HG03064 (cell line): Measurements from ENCODE around the gene LBX2.

ENCODE experiments used
- ATAC-seq: cut with Tn5 transposase; IDR thresholded peaks from one replicate; pipeline ENCODE4 v1.9.1; 2021; ENCODE audit warnings: low read depth; ENCODE audit not compliant: unreplicated experiment

LBX2 gene

DNA sequence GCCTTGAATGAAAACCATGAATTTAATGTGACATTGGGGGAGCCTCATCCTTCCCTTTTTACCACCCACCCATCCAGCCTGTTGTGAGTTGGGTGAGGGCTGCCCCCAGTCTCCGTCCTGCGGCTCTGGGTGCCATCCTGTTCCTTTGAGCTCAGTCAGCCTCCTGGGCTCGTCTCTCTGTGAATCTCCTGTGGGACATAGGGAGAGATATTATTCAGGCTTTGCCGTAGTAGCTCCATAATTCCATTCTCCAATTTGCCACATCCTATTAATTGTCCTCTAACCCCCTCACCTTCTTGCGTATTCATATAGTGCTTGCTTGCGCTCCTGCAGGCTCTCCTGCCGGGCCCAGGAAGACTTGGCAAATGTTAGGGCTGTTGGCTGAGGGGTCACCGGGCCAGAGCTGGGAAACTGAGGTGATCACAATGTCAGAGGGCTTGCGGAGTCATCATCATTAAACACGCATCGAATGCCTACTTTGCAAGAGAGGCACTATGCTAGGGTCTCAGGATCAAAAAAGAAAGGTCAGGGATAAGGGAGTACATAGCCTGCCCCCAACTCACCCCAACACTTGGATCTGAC, 27.3 kb upstream of the LBX2 start:
- no peak for ATAC-seq

DNA sequence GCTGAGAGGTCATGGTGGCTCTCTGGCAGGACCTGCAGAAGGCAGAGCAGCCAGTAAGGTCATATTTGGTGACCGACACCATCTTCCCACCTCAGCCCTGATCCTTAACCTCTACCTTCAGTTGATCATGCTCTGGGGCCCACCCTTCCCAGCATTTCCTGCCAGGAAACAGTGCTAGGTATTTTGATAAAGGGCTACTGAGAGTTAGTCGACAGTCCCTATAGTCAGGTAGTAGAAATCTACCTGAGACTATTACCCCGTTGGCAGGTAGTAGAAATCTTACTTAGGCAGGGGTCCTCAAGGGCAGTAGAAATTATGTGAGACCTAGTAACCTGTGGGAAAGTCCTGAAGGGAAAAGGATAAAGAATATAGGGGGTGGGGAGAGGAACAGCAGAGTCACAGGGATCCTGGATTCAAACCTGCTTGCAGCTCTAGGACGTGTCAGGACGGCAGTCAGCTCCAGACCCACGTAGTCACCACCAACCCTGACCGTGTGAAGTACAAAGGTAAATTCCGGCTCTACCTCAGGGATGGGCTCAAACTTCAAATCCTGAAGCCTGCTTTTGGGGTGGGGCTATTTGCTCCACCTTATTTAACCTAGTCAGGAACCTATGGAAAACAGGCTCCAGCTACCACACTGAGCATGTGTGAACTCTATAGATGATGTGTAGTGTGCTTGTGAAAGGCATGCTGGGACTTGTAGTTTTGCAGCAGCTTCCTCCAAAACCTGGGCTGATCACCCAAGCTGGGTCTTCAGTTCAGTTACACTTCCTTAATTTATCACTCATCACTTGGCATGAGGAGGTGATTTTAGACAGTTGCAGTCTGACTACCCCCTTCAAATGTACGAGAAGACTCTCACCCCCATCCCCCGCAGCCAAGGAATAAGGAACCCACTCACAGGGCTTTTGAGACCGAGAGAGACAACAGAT, 26.6 kb upstream of the LBX2 start, which contains the start of gene DQX1:
Gene DQX1, minus strand, starts transcription at position 515 of the 932 bp plus-strand sequence. Its CDS starts 502 bp downstream, at position 13.
- no peak for ATAC-seq

DNA sequence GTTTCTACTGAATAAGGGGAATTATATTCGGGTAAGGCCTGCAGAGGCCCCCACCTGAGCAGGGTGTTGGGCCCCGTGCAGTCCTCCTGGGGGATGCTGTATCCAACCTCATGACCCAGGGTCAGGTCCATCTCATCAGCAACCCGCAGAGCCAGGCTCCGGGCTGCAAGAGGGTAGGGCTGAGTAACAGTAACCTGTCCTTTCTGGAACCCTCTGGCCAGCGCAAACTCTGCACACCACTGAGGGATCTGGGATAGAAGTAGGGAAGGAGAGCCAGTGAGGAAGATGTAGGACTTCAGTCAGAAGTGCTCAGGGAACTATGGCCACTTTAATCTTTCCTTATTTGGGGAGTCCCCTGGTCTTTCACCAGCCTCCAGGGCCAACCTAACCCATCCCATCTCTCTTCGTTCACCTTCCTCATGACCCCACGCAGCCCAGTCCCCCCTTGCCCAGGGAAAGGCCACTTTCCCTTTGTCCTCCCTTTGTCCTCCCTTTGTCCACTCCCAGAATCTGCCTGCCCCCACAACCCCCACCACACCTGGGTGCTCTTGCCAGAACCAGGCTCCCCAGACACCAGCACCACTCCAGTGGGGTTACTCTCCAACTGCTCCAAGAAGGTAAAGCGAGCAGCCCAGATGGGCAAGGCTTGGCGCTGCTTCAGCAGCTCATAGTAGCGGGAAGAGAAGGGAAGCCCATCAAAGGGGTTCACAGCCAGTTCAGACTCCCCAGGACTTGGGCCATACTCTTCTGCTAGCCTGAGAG, 25.7 kb upstream of the LBX2 start:
- ATAC-seq, result no peak

DNA sequence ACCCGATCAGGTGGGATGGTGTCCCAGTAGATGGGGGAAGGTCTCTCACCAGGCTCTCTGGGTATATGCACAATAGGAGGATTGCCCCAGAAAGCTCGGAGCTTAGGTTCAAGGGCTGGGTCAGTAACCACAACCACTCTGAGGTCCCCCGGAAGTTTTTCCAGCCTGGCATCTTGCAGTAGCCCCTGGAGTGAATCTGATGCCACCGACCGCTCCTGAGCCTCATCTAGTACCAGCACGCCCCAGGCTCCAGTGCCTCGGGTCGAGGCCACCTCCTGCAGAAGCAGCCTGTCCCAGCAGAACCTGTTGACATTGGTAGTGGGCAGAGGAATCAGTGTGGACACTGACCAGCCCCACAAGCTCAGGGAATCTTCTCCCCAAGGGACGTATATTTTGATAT, 24.6 kb upstream of the LBX2 start:
- no peak for ATAC-seq

DNA sequence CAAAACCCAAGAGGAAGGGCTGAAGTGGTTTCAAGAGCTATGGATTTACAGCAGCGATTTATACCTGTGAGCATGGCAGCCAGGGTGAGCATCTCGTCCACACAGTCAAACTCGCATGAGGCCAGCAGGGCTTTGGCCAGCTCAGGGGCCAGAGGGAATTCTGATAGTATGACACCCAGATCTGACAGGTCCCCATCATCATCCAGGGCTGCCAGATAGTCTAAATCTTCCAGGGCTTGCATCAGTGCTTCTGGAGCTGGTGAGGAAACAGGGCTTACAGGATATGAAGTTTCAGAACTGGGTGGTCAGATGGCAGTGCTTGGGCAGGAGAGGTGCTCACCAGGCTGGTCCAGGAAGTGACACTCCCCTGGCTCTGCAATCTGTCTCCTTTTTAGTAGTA, 23.1 kb upstream of the LBX2 start:
- no peak for ATAC-seq

DNA sequence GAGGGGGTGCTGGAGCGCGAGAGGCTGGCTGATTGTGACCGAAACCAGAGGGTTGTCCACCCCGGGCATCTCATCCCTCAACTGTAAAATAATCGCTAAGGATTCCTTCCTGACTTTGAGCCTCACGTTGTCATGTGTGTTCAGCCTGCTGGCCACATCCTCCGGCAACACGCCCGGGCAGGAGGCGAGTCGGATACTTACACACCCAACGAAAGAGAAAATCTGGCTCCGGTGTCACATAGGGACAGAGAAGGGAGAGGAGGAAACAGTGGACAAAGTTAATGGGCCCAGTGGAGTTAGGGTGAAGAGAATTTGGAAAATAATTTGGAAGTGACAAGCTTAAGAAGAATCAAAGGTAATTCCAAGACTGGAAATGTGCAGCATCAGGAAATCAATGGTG, 17.2 kb upstream of the LBX2 start:
- ATAC-seq, result no peak

DNA sequence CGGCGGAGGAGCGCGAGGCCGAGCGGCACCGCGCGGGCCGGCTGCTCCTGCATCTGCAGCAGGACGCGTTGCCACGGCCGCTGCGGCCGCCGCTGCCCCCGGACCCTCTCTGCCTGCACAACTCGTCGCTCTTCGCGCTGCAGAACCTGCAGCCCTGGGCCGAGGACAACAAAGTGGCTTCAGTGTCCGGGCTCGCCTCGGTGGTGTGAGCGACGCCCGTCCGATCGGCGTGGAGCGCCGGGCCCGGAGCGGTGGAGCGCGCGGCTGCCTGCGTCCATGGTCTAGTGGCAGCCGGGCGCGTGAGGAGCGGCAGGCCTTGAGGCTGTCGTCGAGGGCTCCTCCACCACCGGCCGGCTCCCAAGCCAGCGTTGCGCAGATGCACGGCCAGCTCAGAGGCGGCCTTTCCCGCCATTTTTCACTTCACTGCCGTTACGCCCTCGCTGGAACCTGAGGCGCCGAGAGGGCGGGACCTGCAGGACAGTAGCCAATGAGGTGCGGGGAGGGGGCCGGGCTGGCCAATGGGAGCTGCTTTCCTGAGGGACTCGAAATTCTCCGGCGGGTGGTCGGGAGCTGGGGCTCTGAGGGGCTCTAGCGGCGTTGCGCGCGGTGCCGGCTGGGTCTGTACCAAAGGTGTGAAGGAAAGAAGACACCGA, 16.7 kb upstream of the LBX2 start:
- ATAC-seq, result no peak

DNA sequence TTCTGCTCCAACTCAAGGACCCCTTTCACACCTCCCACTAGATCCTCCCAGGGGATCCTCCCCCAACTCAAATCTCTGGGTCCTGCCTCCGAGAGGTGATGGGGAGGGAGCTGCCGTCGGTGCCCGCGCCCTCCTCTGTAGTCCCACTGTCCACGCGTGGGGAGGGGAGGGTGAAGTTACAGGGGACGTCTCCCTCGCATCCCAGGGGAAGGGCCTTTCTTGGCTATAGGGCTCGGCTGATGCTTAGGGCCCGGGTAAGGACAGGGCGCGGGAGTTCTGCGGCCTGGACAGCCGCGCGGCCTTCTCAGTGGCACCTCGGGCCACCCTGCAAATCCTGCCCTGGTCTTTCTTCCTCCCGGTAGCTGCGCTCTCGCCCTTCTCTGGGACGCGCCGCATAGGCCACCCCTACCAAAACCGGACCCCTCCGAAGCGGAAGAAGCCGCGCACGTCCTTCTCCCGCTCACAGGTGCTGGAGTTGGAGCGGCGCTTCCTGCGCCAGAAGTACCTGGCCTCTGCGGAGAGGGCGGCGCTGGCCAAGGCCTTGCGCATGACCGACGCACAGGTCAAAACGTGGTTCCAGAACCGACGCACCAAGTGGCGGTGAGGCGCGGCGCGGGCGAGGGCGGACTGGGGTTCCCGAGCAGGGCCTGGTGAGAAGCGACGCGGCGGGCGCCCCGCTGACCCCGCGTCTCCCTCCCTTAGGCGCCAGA, 16.0 kb upstream of the LBX2 start:
- no peak for ATAC-seq

DNA sequence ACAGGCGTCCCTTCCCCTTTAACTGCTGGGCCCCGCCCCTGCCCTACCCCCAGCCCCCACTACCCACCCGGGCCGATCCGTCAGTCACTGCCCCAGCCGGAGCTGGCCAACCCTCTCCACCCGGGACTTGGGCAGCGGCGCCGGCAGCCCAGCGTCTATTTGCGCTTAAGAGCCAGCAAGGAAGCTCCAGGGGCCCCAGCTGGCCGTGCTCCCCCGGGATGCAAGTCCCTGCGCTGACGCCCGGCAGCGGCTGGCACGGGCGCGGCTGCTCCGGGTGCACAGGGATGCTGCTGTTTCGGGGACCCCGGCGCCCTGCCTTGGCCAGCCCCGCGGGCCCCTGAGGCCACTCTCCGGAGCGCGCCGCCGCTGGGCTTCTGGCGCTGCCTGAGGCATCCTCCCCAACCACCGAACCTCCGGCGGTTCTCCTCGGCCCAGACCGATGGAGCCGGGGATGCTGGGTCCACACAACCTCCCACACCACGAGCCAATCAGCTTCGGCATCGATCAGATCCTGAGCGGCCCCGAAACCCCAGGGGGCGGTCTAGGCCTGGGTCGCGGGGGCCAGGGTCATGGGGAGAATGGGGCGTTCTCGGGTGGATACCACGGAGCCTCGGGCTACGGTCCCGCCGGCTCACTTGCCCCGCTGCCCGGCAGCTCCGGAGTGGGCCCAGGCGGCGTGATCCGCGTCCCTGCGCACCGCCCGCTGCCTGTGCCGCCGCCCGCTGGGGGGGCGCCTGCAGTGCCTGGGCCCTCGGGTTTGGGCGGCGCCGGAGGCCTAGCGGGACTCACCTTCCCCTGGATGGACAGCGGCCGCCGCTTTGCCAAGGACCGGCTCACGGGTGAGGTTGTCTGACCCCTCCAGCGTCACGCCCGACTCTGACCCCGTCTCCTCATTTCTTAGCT, 15.2 kb upstream of the LBX2 start, which contains the start of gene TLX2:
Gene TLX2, plus strand, starts transcription at position 83 of the 903 bp plus-strand sequence. Its CDS starts 357 bp downstream, at position 440.
- no peak for ATAC-seq

DNA sequence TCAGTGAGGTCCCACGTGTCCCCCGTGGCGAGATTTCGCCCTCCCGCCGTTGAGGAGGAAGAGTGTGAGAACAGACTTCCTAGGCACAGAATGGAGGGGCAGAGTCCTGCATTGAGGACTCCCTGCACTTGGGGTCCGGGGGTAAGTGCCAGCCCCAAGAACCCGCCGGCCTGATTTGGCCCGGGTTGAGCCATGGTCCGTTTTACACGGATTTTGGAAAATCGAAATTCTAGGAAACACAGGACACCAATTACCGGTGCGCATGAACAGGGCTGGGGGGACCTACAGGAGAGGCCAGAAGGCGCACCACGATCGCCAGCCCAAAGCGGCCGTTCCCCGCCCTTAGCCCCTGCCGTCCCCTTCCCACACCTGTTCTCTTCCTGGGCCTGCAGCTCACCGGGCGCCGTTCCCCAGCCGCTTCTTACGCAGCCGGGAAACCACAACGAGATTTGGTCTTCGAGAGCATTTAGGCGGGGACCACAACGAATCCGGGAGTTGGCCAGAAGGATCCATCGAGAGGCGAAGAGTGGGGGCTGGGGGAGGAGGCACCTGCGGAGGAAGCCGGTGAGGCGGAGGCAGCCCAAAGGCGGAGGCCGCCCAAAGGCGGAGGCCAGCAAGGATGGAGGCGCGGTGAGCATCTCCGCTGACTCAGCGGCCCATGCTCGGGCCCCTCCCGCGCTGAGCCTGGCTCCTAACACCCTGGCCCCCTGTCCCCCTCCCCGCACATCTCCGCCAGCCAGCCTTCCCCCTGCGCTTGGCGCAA, 14.4 kb upstream of the LBX2 start:
- no peak for ATAC-seq

DNA sequence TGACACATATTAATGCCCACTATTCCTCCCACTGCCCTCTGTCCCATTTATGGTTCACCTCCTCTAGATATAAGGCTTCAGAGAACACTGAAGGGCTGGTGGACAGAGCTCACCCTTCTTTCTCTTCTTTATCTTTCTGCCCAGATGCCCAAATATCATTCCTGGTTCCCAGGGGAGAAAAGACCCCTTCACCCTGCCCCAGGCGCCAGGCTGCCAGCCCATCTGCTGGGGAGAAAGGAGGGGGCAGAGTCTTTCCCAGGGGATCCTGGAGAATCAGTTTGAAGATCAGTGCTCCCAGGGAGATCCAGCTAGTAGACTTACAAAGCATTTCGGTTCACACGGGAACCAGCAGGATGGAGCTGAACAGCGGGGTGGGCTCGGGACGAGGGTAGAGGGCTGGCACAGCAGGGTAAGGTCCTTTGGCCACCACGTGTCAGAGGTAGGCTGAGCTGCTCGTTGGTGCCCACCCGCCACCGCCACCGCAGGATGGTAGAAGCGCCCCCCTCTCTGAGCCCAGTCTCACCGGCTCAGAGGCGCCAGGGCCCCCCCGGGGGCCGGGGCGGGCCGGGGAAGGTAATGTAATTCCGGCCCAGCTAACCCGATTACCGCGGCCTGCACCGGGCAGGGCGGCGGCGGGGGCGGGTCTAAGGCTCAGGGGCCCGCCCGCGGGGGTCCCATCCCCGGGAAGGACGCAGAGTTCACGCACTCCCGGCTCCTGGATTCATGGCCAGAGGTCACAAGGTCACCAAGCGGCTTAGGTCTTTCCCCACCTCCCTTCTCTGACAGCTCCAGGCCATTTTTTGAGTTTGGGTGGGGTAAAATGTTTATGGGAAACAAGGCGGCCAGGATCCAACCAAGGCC, 13.6 kb upstream of the LBX2 start:
- no peak for ATAC-seq

DNA sequence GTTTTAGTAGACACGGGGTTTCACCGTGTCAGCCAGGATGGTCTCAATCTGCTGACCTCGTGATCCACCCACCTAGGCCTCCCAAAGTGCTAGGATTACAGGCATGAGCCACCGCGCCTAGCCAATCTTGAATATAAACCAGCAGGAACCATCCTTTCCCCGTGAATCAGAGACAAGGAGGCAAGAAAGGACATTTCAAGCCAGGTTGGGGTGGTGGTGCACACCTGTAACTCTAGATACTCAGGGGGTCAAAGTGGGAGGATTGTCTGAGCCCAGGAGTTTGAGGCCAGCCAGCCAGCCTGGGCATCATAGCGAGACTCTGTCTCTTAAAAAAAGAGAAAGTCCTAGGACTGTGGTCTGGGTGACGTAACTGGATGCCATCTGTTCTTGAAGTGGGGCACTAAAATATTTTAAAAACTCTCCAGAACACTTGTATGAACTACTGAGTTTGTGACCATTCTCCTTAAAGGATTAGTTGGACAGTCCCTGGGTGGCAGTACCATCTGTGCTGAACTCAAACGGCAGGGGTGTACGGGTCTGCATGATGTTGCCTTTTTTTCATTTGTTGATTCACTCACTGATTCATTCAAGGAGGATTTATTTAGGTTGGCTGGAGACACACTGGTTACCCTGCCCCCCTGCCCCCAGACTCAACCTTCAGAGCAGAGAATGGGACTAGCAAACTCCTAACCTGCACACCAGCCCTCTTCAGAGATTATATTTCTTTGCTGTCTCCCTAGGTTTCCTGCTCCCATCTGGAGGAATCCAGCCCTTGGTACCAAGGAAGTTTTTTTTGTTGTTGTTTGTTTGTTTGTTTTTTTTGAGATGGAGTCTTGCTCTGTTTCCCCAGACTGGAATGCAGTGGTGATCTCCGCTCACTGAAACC, 11.9 kb upstream of the LBX2 start:
- no peak for ATAC-seq

DNA sequence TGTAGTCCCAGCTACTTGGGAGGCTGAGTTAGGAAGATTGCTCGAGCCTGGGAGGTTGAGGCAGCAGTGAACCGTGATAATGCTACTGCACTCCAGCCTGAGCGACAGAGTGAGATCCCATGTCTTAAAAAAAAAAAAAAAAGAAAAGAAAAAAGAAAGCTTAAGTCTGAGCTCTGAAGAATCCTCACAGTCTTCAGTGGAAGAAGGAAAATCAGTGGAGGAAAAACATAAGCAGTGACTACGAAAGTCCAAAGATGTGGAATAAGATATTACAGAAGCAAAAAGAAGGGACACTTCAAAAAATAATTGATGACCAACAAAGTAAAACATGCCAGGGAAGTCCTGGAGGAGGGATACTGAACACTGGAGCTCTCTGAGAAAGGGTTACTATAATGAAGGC, 10.9 kb upstream of the LBX2 start:
- ATAC-seq, result no peak

DNA sequence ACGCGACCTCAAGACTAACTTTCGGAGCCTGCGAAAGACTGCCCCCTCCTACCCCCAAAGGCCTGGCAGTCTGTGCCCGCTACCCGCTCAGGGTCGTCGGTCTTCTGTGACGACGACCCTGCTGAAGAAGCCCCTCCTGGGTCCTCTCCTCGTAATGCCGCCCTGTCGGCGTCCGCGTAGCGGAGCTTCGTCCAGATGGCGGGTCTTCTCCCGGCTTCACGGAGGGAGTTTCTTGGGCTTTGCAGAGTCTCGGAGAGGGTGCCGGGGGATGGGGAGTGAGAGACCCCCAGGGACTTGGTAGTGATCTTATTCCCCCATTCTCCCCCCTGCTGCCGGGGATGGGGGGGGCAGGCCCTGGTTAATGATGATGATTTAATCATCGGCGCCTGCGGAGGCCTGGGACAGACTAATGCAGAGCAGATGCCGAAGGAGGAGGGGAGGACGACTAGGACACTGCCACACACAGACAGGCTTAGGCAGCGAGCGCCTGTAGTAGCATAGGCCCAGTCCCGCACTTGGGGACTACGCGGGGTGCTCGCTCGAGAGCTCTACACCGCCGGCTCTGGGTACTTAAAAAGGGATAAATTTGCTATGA, 8.6 kb upstream of the LBX2 start:
- peak; percentile 5 for ATAC-seq

DNA sequence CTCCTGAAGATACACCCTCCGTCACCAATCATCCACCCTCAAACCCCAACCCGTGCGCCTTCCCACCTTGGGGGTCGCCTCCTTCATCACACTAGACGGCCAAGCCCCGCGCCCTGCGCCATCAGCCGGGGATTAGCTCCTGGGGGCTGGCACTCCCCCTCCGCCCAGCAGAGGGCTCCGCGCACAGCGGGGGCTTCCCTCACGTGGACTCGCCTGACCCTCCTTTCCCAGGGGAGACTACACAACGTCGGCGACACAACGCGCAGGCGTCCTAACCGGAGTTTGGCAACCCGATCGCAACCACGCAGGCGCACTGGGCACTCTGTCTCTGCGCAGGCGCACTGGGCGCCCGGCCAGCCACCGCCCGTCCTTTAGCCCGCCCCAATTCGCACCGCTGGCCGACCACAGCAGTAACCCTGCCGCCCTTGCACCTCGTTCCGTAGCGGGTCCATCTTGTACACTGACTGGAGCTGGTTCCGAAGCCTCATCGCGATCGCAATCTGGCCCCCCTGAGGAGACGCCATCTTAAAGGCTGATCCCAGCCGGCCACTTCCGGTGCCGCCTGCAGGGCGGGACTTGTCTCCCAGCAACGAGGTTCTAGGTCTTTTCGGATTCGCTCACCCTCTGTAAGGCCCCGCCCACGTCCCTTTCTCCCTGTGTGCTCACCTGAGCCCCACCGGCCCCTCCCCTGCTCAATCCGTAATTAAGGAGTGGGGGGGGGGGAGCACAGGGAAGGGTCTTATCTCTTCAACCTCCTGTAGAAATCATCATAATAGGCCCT, 7.9 kb upstream of the LBX2 start, which contains the start of gene PCGF1:
Gene PCGF1, minus strand, starts transcription at position 551 of the 781 bp plus-strand sequence. Its CDS starts 27 bp downstream, at position 524.
- ATAC-seq, result peak; percentile 80
